BLaER1 (cell line): Measurements from ENCODE around the gene PARP3.
A peak's percentile ranks its signal among the peaks of the same experiment; 100 is the strongest.

Source experiments
- H3K27ac ChIP-seq: shearing (Covaris generic); formaldehyde crosslinking; 2 replicates; pipeline ENCODE4 v1.8.1; 2022
- H3K27me3 ChIP-seq: shearing (Covaris generic); formaldehyde crosslinking; 2 replicates; pipeline ENCODE4 v1.8.1; 2022
- H3K36me3 ChIP-seq: shearing (Covaris generic); formaldehyde crosslinking; 2 replicates; pipeline ENCODE4 v1.8.1; 2022
- H3K4me1 ChIP-seq: shearing (Covaris generic); formaldehyde crosslinking; 2 replicates; pipeline ENCODE4 v1.8.1; 2022
- H3K4me2 ChIP-seq: shearing (Covaris generic); formaldehyde crosslinking; 2 replicates; pipeline ENCODE4 v1.8.1; 2022
- H3K4me3 ChIP-seq: shearing (Covaris generic); formaldehyde crosslinking; 2 replicates; pipeline ENCODE4 v1.8.1; 2022
- H3K9ac ChIP-seq: shearing (Covaris generic); formaldehyde crosslinking; 2 replicates; pipeline ENCODE4 v1.8.1; 2022
- H3K9me3 ChIP-seq: shearing (Covaris generic); formaldehyde crosslinking; 2 replicates; pipeline ENCODE4 v1.8.1; 2022
- H4K20me1 ChIP-seq: shearing (Covaris generic); formaldehyde crosslinking; 2 replicates; pipeline ENCODE4 v1.8.1; 2022
- Cebpa-rat ChIP-seq: shearing (Covaris generic); IDR thresholded peaks from 2 replicates; pipeline ENCODE4 v1.8.1; 2022

PARP3 gene

GRCh38 chr3:51947215-51947900 lies 5.2 kb downstream of the PARP3 start:
- no peaks in the 10 kb centered on the region for H3K27me3 ChIP-seq
- H3K36me3 ChIP-seq = no peaks in the 10 kb centered on the region
- TF ChIP-seq Cebpa-rat = no peak
- H3K9me3 ChIP-seq = no peaks in the 10 kb centered on the region
- H3K9ac ChIP-seq = no peak overlapping the region
- no peaks in the 10 kb centered on the region for H4K20me1 ChIP-seq
- H3K4me3 ChIP-seq = no peak overlapping the region
- no peak overlapping the region for H3K27ac ChIP-seq
- no peak overlapping the region for H3K4me2 ChIP-seq
- H3K4me1 ChIP-seq = peaks cover 22% of the 10 kb centered on the region

- TF ChIP-seq Cebpa-rat = no peak
- Histone ChIP-seq H3K4me3 (no peak overlapping the region), H3K9me3 (no peaks in the 10 kb centered on the region), H3K4me1 (peaks cover 15% of the 10 kb centered on the region), H3K27me3 (peaks cover 2% of the 10 kb centered on the region; the same call in 1 of the 2 replicates), H3K4me2 (no peak overlapping the region), H4K20me1 (no peaks in the 10 kb centered on the region), H3K27ac (no peak overlapping the region), H3K9ac (no peak overlapping the region), H3K36me3 (no peaks in the 10 kb centered on the region)
These were observed 5.9 kb downstream of the PARP3 start for GRCh38 chr3:51948016-51948580.

- Histone ChIP-seq H3K9ac (no peak overlapping the region), H4K20me1 (no peaks in the 10 kb centered on the region), H3K27me3 (peaks cover 13% of the 10 kb centered on the region), H3K4me3 (no peak overlapping the region), H3K4me1 (peaks cover 4% of the 10 kb centered on the region), H3K9me3 (no peaks in the 10 kb centered on the region), H3K27ac (no peak overlapping the region), H3K4me2 (no peak overlapping the region), H3K36me3 (no peaks in the 10 kb centered on the region)
- TF ChIP-seq Cebpa-rat = no peak
These were observed 7.0 kb downstream of the PARP3 start for GRCh38 chr3:51949121-51949520.

GRCh38 chr3:51950899-51951298 lies 8.7 kb downstream of the PARP3 start:
- Histone ChIP-seq H3K9me3 (no peaks in the 10 kb centered on the region), H3K27ac (no peak overlapping the region), H3K27me3 (peaks cover 30% of the 10 kb centered on the region), H3K9ac (no peak overlapping the region), H4K20me1 (peaks cover 12% of the 10 kb centered on the region), H3K36me3 (no peaks in the 10 kb centered on the region), H3K4me1 (peaks cover 17% of the 10 kb centered on the region), H3K4me2 (no peak overlapping the region), H3K4me3 (no peak overlapping the region)
- TF ChIP-seq Cebpa-rat = no peak

- no peak for TF ChIP-seq Cebpa-rat
- Histone ChIP-seq H3K4me1 (peaks cover 29% of the 10 kb centered on the region), H4K20me1 (peaks cover 33% of the 10 kb centered on the region), H3K4me3 (no peak overlapping the region), H3K9ac (no peak overlapping the region), H3K27me3 (peaks cover 50% of the 10 kb centered on the region), H3K9me3 (no peaks in the 10 kb centered on the region), H3K36me3 (peaks cover 19% of the 10 kb centered on the region), H3K27ac (no peak overlapping the region), H3K4me2 (no peak overlapping the region)
These were observed 11.3 kb downstream of the PARP3 start for GRCh38 chr3:51953445-51953844.

- no peak overlapping the region for H3K4me3 ChIP-seq
These were observed 11.9 kb downstream of the PARP3 start for GRCh38 chr3:51954105-51954504.

GRCh38 chr3:51954713-51955112 lies 12.6 kb downstream of the PARP3 start:
- H3K4me3 ChIP-seq = no peak overlapping the region
- peaks cover 32% of the 10 kb centered on the region for H3K36me3 ChIP-seq
- H3K4me1 ChIP-seq = peaks cover 29% of the 10 kb centered on the region
- no peaks in the 10 kb centered on the region for H3K9me3 ChIP-seq
- H3K9ac ChIP-seq = no peak overlapping the region
- TF ChIP-seq Cebpa-rat = no peak
- H3K27me3 ChIP-seq = peaks cover 50% of the 10 kb centered on the region
- H4K20me1 ChIP-seq = peaks cover 33% of the 10 kb centered on the region
- no peak overlapping the region for H3K27ac ChIP-seq
- 0 out of 2 replicates have a peak overlapping the region, but pooled peaks have one; percentile 64 for H3K4me2 ChIP-seq

More at GRCh38 chr3:51954105-51954504, 11.9 kb downstream of the PARP3 start:
- Histone ChIP-seq H3K36me3 (peaks cover 26% of the 10 kb centered on the region), H4K20me1 (peaks cover 33% of the 10 kb centered on the region), H3K9me3 (no peaks in the 10 kb centered on the region), H3K4me1 (peaks cover 29% of the 10 kb centered on the region), H3K4me2 (no peak overlapping the region), H3K9ac (no peak overlapping the region), H3K27ac (no peak overlapping the region), H3K27me3 (peaks cover 50% of the 10 kb centered on the region)
- no peak for TF ChIP-seq Cebpa-rat

- Histone ChIP-seq H4K20me1 (peaks cover 33% of the 10 kb centered on the region), H3K27me3 (peaks cover 50% of the 10 kb centered on the region), H3K9me3 (no peaks in the 10 kb centered on the region), H3K9ac (no peak within 1 kb of the TSS), H3K4me2 (peak within 1 kb of the TSS; percentile 64), H3K4me1 (peaks cover 29% of the 10 kb centered on the region), H3K36me3 (peaks cover 38% of the 10 kb centered on the region), H3K27ac (no peak within 1 kb of the TSS), H3K4me3 (peak within 1 kb of the TSS; percentile 27)
- TF ChIP-seq Cebpa-rat = no peak
These were observed 13.2 kb downstream of the PARP3 start, which contains the start of gene GPR62 for GRCh38 chr3:51955175-51955892. TSS of gene GPR62 (plus strand) at chr3:51955381. CDS start at chr3:51955653, 272 bp downstream.

- Histone ChIP-seq H3K9ac (no peak overlapping the region), H3K27me3 (peaks cover 50% of the 10 kb centered on the region), H4K20me1 (peaks cover 41% of the 10 kb centered on the region), H3K36me3 (peaks cover 46% of the 10 kb centered on the region), H3K27ac (no peak overlapping the region), H3K9me3 (no peaks in the 10 kb centered on the region), H3K4me3 (peak overlapping the region; percentile 27), H3K4me2 (peak overlapping the region; percentile 64), H3K4me1 (peaks cover 29% of the 10 kb centered on the region)
- TF ChIP-seq Cebpa-rat = no peak
These were observed 14.0 kb downstream of the PARP3 start for GRCh38 chr3:51955893-51956770.
